Motor neuron (in vitro differentiated cells): Measurements from ENCODE around the gene TFF2. TPM values are rescaled to one million over a fixed set of nuclear protein-coding genes. Genes with fewer than 3 reads are reported as not detected.
A peak's percentile ranks its signal among the peaks of the same experiment; 100 is the strongest.

Experiments
- ATAC-seq, 8 experiments: fragments of 200-7000 bp; cut with Tn5 transposase; replicated peaks in 6 of 8; 2 replicates each; pipeline ENCODE4 v1.8.0; 2021; ENCODE audit warnings: mild to moderate bottlenecking in 8 of 8, moderate library complexity in 8 of 8
- H3K27ac ChIP-seq, 2 donors: fragments of 250-450 bp; sonication (Bioruptor Pico); 2 replicates each; pipeline ENCODE4 v1.9.0; 2021; ENCODE audit warnings: antibody characterized with exemption in 2 of 2, mild to moderate bottlenecking in 2 of 2, moderate library complexity in 1 of 2
- H3K4me1 ChIP-seq, 2 donors: fragments of 250-450 bp; sonication (Bioruptor Pico); replicated peaks in 1 of 2; 2 replicates each; pipeline ENCODE4 v1.6.1; 2021; ENCODE audit warnings: antibody characterized with exemption in 2 of 2, mild to moderate bottlenecking in 2 of 2, moderate library complexity in 1 of 2
- H3K4me3 ChIP-seq, 5 donors: fragments of 250-450 bp; sonication (Bioruptor Pico); 2 replicates each; pipeline ENCODE4 v1.9.0; 2021; ENCODE audit warnings: antibody characterized with exemption in 5 of 5, mild to moderate bottlenecking in 5 of 5, moderate library complexity in 4 of 5
- WGBS, 10 experiments: fragments of 450-650 bp; shearing (Covaris generic); methylation state at CpG; one replicate each; pipeline ENCODE4 v1.0.0; 2022; 5-methylcytosine and 5-hydroxymethylcytosine counted together
- in situ Hi-C, 9 experiments: fragments of 400-800 bp; cut with MboI; loops; one replicate each; pipeline ENCODE4 v1.15.0; 2021; ENCODE audit warnings: low sequenced_read_pairs in 9 of 9, low pct_unique_long_range_greater_than_20kb in 2 of 9; ENCODE audit not compliant: unreplicated experiment in 9 of 9
- total RNA-seq, 8 experiments: library from RNA; unstranded; fragments of 300-600 nt; gene quantifications; 2 replicates each; pipeline versions ENCODE4 v1.2.3 to v1.2.4, GENCODE V29; 2022

TFF2 gene
- total RNA-seq, 8 experiments from 2014 or later: not detected

GRCh38 chr21:42310411-42311001 lies 40.3 kb downstream of the TFF2 start:
- no peak overlapping the region for H3K4me3 ChIP-seq
- in situ Hi-C loops: loop anchor here in 3 of 9 experiments (25.0 kb wide), 2 partner anchors 127 to 227 kb away; no protein-coding TSS in a partner anchor
- 0 to 70% (median 68%) methylated on average over 2 to 4 of the region's 12 CpGs; no CpG with 5 or more reads in 7 of the 10 experiments for WGBS, 10 experiments
- H3K4me1 ChIP-seq: peaks cover 4 to 27% of the 10 kb centered on the region in 2 donors
- no peak for ATAC-seq
- H3K27ac ChIP-seq: no peak overlapping the region

DNA sequence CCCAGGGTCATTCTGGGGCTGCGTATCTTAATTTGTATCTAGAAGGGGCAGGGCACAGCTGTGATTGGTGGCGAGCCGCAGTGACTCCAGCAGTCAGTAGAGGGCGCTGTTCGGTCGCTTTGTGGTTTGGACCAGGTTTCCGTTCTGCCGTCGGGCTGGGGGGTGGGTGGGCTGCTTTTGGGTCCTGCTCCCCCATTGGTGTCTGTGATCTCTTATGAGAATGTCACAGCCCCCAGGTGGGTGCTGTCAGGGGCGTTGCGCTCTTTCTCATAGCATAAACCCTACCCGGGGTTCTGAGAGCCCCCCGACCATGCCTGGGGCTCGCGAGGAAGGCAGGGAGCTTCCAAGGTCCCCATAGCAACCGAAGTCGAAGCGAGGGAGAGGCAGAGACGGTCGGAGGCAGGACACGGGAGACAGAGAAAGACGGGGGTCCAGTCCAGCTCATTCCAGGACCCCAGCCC lies 41.0 kb downstream of the TFF2 start:
- Histone ChIP-seq H3K27ac (no peak overlapping the region), H3K4me1 (peaks cover 4 to 21% of the 10 kb centered on the region in 2 donors), H3K4me3 (peak overlapping the region; percentile 10 to 29 (median 24))
- WGBS, 10 experiments: 6 to 13% (median 7%) methylated on average over 1 to 11 of the region's 22 CpGs; no CpG with 5 or more reads in 5 of the 10 experiments
- in situ Hi-C loops: loop anchor here in 3 of 9 experiments (25.0 kb wide), 2 partner anchors 128 to 228 kb away; no protein-coding TSS in a partner anchor
- peak; percentile 54 to 84 (median 76) for ATAC-seq

- WGBS, 10 experiments: 0 to 71% (median 37%) methylated on average over 1 to 16 of the region's 23 CpGs; no CpG with 5 or more reads in 1 of the 10 experiments
- Histone ChIP-seq H3K4me3 (no peak overlapping the region), H3K4me1 (peaks cover 4 to 21% of the 10 kb centered on the region in 2 donors), H3K27ac (no peak overlapping the region)
- peak in 3 of 8 experiments; percentile 16 to 21 (median 19) for ATAC-seq
- in situ Hi-C loops: loop anchor here in 3 of 9 experiments (25.0 kb wide), 2 partner anchors 128 to 228 kb away; no protein-coding TSS in a partner anchor
Observed at GRCh38 chr21:42308914-42309752, 41.7 kb downstream of the TFF2 start.

DNA sequence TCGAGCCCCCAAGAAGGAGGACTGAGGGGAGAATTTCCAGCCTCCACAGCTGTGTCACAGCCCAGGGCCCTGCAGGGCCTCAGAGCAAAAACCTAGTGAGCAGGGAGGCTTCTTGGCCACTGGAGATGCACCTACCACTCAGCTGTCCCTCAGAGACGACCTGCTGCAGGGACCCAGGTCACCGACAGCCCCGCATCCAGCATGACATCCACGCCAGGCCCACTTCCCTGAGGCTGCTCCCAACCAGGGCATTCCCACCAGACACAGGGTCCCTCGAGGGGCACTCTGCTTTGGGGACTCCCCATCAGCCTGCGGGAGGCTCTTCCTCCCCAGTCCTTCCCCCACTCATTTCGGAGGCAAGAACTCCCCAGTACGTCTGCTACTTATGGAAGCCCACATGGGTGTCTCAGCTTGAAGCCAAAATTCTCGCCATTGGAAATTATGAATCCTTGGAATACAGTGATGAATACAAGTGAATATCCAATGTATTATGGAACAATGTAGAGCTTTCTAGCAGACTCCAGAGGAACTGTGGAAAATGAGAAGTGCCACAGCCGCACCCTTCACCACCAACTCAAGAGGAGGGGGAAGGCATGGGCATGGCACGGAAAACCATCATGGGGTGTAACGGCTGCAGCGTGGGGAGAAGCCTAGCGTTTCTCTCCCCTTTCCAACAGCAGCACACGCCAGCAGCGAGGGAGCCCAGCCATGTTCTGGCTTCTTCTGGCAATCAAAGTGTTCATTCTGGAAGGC lies 42.5 kb downstream of the TFF2 start:
- in situ Hi-C loops: loop anchor here in 3 of 9 experiments (25.0 kb wide), 2 partner anchors 129 to 229 kb away; no protein-coding TSS in a partner anchor
- 17 to 95% (median 80%) methylated on average over 1 to 10 of the region's 17 CpGs; no CpG with 5 or more reads in 3 of the 10 experiments for WGBS, 10 experiments
- Histone ChIP-seq H3K27ac (no peak overlapping the region), H3K4me3 (no peak overlapping the region), H3K4me1 (peaks cover 4 to 14% of the 10 kb centered on the region in 2 donors)
- no peak for ATAC-seq

DNA sequence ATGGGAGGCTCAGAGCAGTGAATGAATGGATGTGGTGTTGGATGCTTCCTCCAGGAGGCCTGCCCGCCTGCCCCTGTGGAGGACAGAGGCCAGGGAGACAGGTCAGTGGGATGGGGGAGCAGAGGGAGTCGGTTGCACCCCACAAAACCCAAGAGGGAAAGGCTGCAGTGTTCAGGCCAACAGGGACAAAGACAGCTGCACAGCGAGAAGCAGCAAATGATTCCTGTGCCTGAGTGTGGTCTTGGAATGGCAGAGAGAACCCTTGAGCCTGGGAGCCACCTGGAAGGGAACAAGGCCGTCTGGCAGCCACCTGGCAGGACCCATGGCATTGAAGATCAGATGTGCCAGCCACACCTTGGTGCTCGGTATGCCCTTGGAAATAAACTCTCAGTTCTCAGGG lies 43.7 kb downstream of the TFF2 start:
- in situ Hi-C loops: loop anchor here in 3 of 9 experiments (25.0 kb wide), 2 partner anchors 130 to 230 kb away; no protein-coding TSS in a partner anchor
- WGBS, 10 experiments: 50 to 54% methylated on average over 1 to 2 of the region's 5 CpGs; no CpG with 5 or more reads in 8 of the 10 experiments

GRCh38 chr21:42306366-42307035 lies 44.3 kb downstream of the TFF2 start:
- WGBS, 10 experiments: 19 to 100% (median 59%) methylated on average over 1 to 11 of the region's 17 CpGs; no CpG with 5 or more reads in 2 of the 10 experiments
- no peak overlapping the region for H3K27ac ChIP-seq
- H3K4me1 ChIP-seq: peaks cover 4 to 6% of the 10 kb centered on the region in 2 donors
- no peak overlapping the region for H3K4me3 ChIP-seq
- in situ Hi-C loops: loop anchor here in 3 of 9 experiments (25.0 kb wide), 2 partner anchors 131 to 231 kb away; no protein-coding TSS in a partner anchor
- no peak for ATAC-seq

More for the DNA sequence above, 43.7 kb downstream of the TFF2 start:
- Histone ChIP-seq H3K4me3 (no peak overlapping the region), H3K4me1 (peaks cover 4 to 6% of the 10 kb centered on the region in 2 donors), H3K27ac (no peak overlapping the region)
- no peak for ATAC-seq

DNA sequence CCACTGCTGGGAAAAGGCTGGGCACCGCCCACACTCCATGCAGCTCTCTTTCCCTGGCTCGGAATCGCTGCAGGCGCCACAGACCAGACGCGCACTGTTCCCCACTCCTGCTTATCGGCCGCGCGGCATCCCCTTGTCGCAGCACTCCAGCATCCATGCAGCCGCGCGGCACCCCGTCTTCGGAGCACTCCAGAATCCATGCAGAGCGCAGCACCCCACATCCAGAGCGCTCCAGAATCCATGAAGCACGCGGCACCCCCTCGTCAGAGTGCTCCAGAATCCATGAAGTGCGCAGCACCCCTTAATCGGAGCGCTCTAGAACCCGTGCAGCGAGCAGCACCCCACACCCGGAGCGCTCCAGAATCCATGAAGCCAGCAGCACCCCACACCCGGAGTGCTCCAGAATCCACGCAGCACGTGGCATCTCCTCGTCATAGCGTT lies 45.1 kb downstream of the TFF2 start:
- in situ Hi-C loops: loop anchor here in 3 of 9 experiments (25.0 kb wide), 2 partner anchors 132 to 232 kb away; no protein-coding TSS in a partner anchor
- no peak overlapping the region for H3K4me3 ChIP-seq

GRCh38 chr21:42304556-42305454 lies 46.0 kb downstream of the TFF2 start:
- in situ Hi-C loops: loop anchor here in 3 of 9 experiments (25.0 kb wide), 2 partner anchors 132 to 232 kb away; no protein-coding TSS in a partner anchor
- 22 to 92% (median 60%) methylated on average over 1 to 7 of the region's 22 CpGs; no CpG with 5 or more reads in 2 of the 10 experiments for WGBS, 10 experiments
- ATAC-seq: no peak

More for the DNA sequence above, 45.1 kb downstream of the TFF2 start:
- WGBS, 10 experiments: 68 to 100% (median 94%) methylated on average over 1 to 16 of the region's 33 CpGs; no CpG with 5 or more reads in 2 of the 10 experiments
- no peak overlapping the region for H3K27ac ChIP-seq
- ATAC-seq: no peak
- peaks cover 4 to 6% of the 10 kb centered on the region in 2 donors for H3K4me1 ChIP-seq

GRCh38 chr21:42303443-42303842 lies 47.4 kb downstream of the TFF2 start:
- no peak overlapping the region for H3K4me3 ChIP-seq
- in situ Hi-C loops: loop anchor here in 3 of 9 experiments (25.0 kb wide), 2 partner anchors 134 to 234 kb away; no protein-coding TSS in a partner anchor

More at GRCh38 chr21:42304556-42305454, 46.0 kb downstream of the TFF2 start:
- no peak overlapping the region for H3K27ac ChIP-seq
- H3K4me1 ChIP-seq: peaks cover under 1% of the 10 kb centered on the region in 2 donors
- H3K4me3 ChIP-seq: no peak overlapping the region

DNA sequence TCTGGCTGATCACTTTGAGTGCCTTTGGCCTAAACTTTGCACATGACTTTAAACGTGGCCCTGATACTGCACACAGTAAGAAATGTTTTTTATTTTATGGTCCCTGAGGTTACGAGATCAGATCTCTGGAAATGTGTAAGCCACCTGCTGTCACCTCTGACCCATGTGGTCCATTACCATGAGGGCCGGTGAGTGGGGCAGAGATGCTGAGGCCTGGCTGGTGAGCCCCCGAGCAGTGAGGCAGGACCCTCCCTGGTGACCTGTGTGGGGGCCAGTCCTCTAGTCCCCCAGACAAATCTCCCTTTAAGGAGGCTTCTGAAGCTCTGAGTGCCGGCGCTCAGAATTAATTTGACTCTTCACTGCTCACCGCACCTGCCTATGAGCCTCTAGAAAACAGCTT lies 48.0 kb downstream of the TFF2 start:
- peak in 1 of 8 experiments; percentile 14 for ATAC-seq
- 40 to 100% (median 66%) methylated on average over 1 to 7 of the region's 7 CpGs; no CpG with 5 or more reads in 2 of the 10 experiments for WGBS, 10 experiments
- Histone ChIP-seq H3K4me3 (no peak overlapping the region), H3K27ac (no peak overlapping the region), H3K4me1 (no peaks in the 10 kb centered on the region)
- in situ Hi-C loops: loop anchor here in 3 of 9 experiments (25.0 kb wide), 2 partner anchors 135 to 235 kb away; no protein-coding TSS in a partner anchor

More at GRCh38 chr21:42303443-42303842, 47.4 kb downstream of the TFF2 start:
- Histone ChIP-seq H3K4me1 (no peaks in the 10 kb centered on the region), H3K27ac (no peak overlapping the region)
- ATAC-seq: no peak
- WGBS, 10 experiments: 0 to 89% (median 57%) methylated on average over 1 to 3 of the region's 3 CpGs; no CpG with 5 or more reads in 4 of the 10 experiments
